HG03439 (cell line): ENCODE results near the gene TXLNB.

Experiments used
- ATAC-seq: cut with Tn5 transposase; IDR thresholded peaks from one replicate; pipeline ENCODE4 v1.9.1; 2021; ENCODE audit warnings: mild to moderate bottlenecking, moderate library complexity; ENCODE audit not compliant: unreplicated experiment

The TXLNB gene

GRCh38 chr6:139275279-139276055 is 16.3 kb downstream of the TXLNB start:
- ATAC-seq, result no peak

- peak; percentile 72 for ATAC-seq
Observed at GRCh38 chr6:139271056-139271455, 20.7 kb downstream of the TXLNB start.

DNA sequence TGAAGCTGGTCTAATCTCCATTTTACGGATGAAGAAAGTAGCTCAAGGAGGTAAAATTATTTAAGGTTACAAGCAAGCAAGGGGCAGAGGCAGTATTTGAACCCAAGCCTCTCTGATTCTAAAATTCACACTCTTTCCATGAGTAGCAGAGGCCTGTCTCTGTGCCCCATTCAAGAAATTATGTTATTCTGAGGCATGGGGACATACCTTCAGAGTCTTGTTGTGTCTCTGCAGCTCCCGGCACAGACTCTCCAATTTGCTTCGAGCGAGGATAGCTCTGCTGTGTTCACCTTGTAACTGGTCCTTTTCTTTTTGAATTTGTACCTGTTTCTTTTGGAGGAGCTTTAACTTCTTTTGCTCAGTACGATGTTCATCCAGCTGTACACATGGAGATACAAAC is 21.5 kb downstream of the TXLNB start:
- ATAC-seq, result no peak

DNA sequence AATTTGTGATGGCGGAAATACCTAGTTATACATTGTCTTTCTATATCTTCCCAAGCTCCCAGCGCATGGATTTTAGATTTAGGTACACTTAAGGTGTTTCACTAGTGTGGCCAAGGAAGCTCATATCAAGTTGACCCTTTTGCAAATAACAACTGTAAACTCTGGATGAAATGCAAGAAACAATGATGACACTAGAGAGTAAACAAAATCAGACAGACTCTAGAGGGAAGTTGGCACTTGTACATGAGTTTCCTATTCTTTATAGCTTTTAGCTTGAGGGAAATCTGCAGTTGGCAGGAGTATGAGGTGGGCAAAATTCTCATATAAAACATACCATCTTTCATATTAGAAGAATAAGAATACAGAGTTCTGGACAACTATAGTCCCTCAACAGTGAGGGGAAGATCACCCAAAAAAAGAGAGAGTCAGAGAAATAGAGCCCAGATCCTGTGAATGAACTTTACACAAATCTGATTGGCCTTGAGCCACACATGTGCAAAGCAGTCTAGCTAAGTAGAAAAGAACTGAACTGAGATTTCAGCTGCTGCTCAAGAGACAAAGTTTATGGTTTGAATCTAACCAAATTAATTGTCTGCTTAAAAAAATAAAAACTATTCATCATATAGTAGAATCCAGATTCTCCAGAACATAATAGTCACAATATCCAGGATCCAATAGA is 26.1 kb downstream of the TXLNB start:
- ATAC-seq, result no peak

DNA sequence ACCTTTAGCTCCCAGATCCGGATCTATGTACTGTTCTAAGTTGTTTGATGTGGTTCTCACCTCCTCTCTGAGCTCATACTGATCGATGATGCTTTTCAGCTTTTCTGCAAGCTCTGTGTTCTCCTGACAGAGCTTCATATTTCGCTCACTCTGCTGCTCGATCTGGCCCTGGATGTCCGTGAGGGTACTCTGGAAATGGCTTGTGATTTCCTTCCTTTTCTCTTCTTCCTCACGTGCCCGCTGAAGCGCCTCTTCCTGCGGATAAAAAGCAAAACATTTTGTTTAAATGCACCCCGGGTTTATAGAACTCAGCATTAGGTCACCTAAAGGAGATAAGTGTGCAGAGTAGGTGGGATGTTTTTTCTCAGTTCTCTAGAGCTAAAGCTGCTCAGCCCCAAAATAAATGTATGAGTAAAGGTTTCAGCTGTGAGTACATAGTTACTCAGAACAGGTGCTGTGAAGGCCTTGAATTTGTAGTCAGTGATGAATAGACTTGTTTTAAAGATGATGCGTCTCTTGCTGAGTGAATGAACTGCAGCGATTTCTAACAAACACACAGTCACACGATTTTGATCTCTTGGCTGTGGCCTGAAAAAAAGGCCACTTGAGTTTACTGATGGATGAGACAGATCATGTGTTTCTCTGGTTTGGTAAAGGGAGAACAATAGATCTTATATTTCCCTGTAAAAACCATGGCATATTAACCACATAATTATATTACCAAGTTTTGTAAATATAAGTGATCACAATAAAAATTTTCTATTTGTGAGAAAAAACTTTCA is 29.1 kb downstream of the TXLNB start:
- ATAC-seq, result peak; percentile 95

- ATAC-seq, result no peak
Observed at GRCh38 chr6:139257821-139258398, 33.9 kb downstream of the TXLNB start.

DNA sequence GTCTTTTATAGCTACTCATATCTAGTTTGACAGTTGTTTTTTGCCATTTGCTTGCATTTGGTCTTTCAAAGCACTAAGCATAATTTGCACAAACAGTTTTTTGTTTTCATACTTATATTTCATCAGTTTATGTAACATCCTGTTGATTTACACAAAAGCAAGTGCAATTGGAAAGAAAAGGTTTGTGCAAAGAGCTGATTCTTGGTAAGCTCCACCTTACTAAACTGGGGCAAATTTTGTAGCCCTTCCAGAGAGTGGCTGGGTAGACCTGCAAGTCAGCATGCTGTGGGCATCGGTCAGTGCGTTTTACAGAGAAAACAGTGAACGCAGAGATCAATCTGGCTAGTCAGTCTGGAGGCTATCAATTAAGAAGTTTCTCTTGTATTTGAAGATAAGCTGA is 34.5 kb downstream of the TXLNB start:
- ATAC-seq, result no peak

GRCh38 chr6:139256087-139256486 is 35.7 kb downstream of the TXLNB start:
- ATAC-seq, result no peak

DNA sequence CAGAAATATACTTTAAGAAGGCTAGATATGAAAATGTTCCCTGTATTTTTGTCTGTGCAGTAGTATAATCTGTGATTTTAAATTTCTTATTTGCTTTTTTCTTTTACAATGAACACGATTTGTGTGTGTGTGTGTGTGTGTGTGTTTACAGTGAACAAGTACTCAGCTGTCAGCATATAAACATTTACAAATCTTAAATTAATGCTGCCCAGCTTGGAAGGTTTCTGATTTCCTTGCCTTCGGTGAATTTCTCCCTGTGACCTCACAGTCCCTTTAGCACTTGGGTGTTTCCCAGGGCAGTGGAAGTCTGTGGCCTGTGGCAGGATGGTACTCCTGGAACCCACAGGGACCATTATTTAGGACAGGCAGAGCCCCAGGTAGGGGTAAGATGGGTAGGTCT is 37.6 kb downstream of the TXLNB start:
- ATAC-seq, result no peak

DNA sequence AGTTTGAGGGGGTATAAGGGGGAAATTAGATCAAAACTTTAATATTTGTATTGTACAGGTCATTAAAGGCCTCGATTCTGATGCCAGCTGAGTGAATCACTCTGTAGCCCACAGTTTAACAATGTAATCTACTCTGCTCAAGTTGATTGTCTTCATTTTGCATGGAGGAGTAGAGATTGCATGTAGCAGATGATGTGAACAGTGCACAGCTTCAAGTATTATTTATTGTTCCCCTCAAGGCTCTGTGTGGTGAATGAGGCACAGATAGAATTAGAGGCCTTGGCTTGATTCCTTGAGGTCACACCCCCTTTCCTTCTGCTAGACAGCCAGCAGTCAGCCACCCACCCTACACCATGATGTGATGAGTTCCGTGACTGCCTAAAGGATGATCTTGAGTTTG is 38.1 kb downstream of the TXLNB start:
- no peak for ATAC-seq

DNA sequence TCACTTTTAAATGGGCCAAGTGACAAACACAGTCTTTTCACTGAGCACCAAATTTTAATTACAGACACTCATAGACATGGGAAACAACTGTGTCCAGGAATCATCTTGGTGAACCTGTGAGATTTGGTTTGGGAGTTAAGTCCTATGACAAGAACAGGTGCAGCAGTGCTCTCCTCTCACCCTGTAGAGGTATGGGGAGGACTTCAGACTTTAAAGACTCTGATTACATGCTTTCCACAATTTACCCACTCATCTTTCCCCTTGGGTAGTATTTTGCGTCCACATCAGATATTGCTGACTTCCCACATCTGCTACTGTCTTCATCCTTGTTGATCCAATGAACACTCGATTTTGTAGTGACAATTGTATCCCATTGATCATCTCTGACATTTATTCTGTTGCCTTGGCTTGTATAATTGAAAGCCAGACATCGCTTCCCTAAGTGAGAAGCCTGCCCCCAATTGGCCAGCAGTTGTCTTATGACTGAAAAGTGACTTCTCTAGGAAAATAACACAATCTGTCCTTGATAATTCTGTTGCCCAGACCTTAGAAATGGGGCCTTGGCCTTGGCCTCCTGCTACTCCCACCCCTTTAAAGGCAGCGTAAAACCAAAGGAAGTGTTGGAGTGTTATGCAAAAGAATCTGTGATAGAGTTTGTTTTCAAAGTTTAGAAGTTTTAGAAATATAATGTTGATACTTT is 40.0 kb downstream of the TXLNB start:
- ATAC-seq, result no peak

GRCh38 chr6:139251045-139251690 is 40.6 kb downstream of the TXLNB start:
- peak; percentile 28 for ATAC-seq

- peak; percentile 90 for ATAC-seq
Observed at GRCh38 chr6:139250296-139251044, 41.3 kb downstream of the TXLNB start.

DNA sequence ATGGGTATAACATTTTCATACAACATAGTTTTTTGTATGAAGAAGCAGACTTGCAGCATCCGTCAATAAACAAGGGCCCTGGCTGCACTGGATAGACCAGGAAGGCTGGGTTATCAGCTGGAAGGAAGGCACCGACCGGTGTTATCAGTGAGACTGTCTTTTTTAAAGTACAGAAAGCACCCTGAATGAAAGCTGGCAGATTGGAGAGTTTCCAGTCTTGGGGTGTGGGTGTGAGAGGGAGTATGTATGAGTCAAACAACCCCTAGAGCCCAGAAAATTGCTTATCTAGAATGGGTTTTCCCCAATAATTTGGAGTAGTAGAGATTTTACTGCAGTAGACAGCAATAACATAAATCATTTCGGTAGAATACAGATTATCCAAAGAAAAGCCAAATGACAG is 42.4 kb downstream of the TXLNB start:
- peak; percentile 38 for ATAC-seq

- no peak for ATAC-seq
Observed at GRCh38 chr6:139248911-139249310, 42.9 kb downstream of the TXLNB start.

GRCh38 chr6:139247618-139248017 is 44.2 kb downstream of the TXLNB start:
- ATAC-seq, result no peak

- no peak for ATAC-seq
Observed at GRCh38 chr6:139243536-139243935, 48.3 kb downstream of the TXLNB start.

- no peak for ATAC-seq
Observed at GRCh38 chr6:139242457-139243240, 49.1 kb downstream of the TXLNB start.
